ENCODE measurements around the gene SLC40A1. TPM values are rescaled to one million over a fixed set of nuclear protein-coding genes. Genes with fewer than 3 reads are reported as not detected.

The SLC40A1 gene
- total and polyA plus RNA-seq, 8 donors: 21.3 to 147 (median 73.8) TPM

- Histone ChIP-seq H3K27me3 (no peaks in the 10 kb centered on the region), H3K36me3 (no peaks in the 10 kb centered on the region), H3K9me3 (no peaks in the 10 kb centered on the region), H3K27ac (no peak overlapping the region), H3K4me3 (no peak overlapping the region), H3K4me1 (peaks cover 0 to 56% (median 31%) of the 10 kb centered on the region in 4 donors)
- no peak for TF ChIP-seq POLR2A (IDR thresholded peaks at IDR 0.05)
- no peak for TF ChIP-seq CTCF (IDR thresholded peaks at IDR 0.05)
- TF ChIP-seq EP300 (IDR thresholded peaks at IDR 0.05): no peak
- TF ChIP-seq POLR2AphosphoS5 (IDR thresholded peaks at IDR 0.05): no peak
- intact Hi-C loops (cut with DNase I; ENCODE audit: low total_unique reads): no loop called here
- DNase-seq: no peak
- WGBS, 5 donors: 54 to 97% (median 90%) methylated on average over 1 of the region's 1 CpG
These were observed 42.2 kb downstream of the SLC40A1 start for GRCh38 chr2:189538402-189538801.

- no peaks in the 10 kb centered on the region for H3K27me3 ChIP-seq
These were observed 43.8 kb downstream of the SLC40A1 start for GRCh38 chr2:189536830-189537229.

GRCh38 chr2:189534854-189535832 is 45.4 kb downstream of the SLC40A1 start:
- WGBS, 5 donors: 32 to 66% (median 55%) methylated on average over 1 of the region's 1 CpG
- no peak for TF ChIP-seq CTCF (IDR thresholded peaks at IDR 0.05)
- TF ChIP-seq EP300 (IDR thresholded peaks at IDR 0.05): no peak
- TF ChIP-seq POLR2A (IDR thresholded peaks at IDR 0.05): no peak
- TF ChIP-seq POLR2AphosphoS5 (IDR thresholded peaks at IDR 0.05): no peak
- Histone ChIP-seq H3K9me3 (no peaks in the 10 kb centered on the region), H3K27ac (peak overlapping the region in 1 of 5 donors; percentile 32), H3K36me3 (no peaks in the 10 kb centered on the region), H3K4me1 (peaks cover 0 to 25% (median 16%) of the 10 kb centered on the region in 4 donors), H3K27me3 (no peaks in the 10 kb centered on the region), H3K4me3 (no peak overlapping the region)
- intact Hi-C loops (cut with DNase I; ENCODE audit: low total_unique reads): no loop called here
- no peak for DNase-seq

More at GRCh38 chr2:189536830-189537229, 43.8 kb downstream of the SLC40A1 start:
- no peaks in the 10 kb centered on the region for H3K9me3 ChIP-seq
- peaks cover 0 to 42% (median 26%) of the 10 kb centered on the region in 4 donors for H3K4me1 ChIP-seq
- no peaks in the 10 kb centered on the region for H3K36me3 ChIP-seq
- intact Hi-C loops (cut with DNase I; ENCODE audit: low total_unique reads): no loop called here
- H3K27ac ChIP-seq: no peak overlapping the region
- WGBS, 5 donors: 26 to 58% (median 41%) methylated on average over 3 of the region's 3 CpGs
- no peak for DNase-seq
- no peak for TF ChIP-seq CTCF (IDR thresholded peaks at IDR 0.05)
- no peak for TF ChIP-seq POLR2AphosphoS5 (IDR thresholded peaks at IDR 0.05)
- TF ChIP-seq EP300 (IDR thresholded peaks at IDR 0.05): no peak
- no peak for TF ChIP-seq POLR2A (IDR thresholded peaks at IDR 0.05)
- no peak overlapping the region for H3K4me3 ChIP-seq

GRCh38 chr2:189533288-189534035 is 47.1 kb downstream of the SLC40A1 start:
- intact Hi-C loops (cut with DNase I; ENCODE audit: low total_unique reads): no loop called here
- Histone ChIP-seq H3K4me3 (no peak overlapping the region), H3K4me1 (peaks cover 0 to 27% (median 14%) of the 10 kb centered on the region in 4 donors), H3K9me3 (no peaks in the 10 kb centered on the region), H3K36me3 (no peaks in the 10 kb centered on the region), H3K27ac (peak overlapping the region in 1 of 5 donors; percentile 28), H3K27me3 (no peaks in the 10 kb centered on the region)
- TF ChIP-seq EP300 (IDR thresholded peaks at IDR 0.05): no peak
- TF ChIP-seq POLR2A (IDR thresholded peaks at IDR 0.05): no peak
- no peak for TF ChIP-seq POLR2AphosphoS5 (IDR thresholded peaks at IDR 0.05)
- TF ChIP-seq CTCF (IDR thresholded peaks at IDR 0.05): no peak
- 70 to 77% (median 74%) methylated on average over 6 of the region's 6 CpGs for WGBS, 5 donors
- DNase-seq: peak in 1 of 2 donors; percentile 42
